Caco-2 (cell line): ENCODE data around the gene RPL7A. TPM values are rescaled to one million over a fixed set of nuclear protein-coding genes. Genes with fewer than 3 reads are reported as not detected.

Experiments
- BruUV-seq: library from RNA; stranded (reverse); fragments of 400-500 nt; replicated peaks from 2 replicates; lab custom pipeline; 2021; lab: Mats Ljungman, UMichigan
- CTCF ChIA-PET: fragments of 300-600 bp; sonication (Branson Sonifier 250); formaldehyde crosslinking; loops from one replicate; lab custom pipeline; 2022; ENCODE audit warnings: antibody characterized with exemption; lab: Charles Lee
- POLR2A ChIA-PET: fragments of 300-600 bp; sonication (Branson Sonifier 250); formaldehyde crosslinking; loops from one replicate; lab custom pipeline; 2022; ENCODE audit warnings: antibody characterized with exemption; lab: Charles Lee
- DNase-seq, 2 experiments: peaks; one replicate each; pipeline versions ENCODE4 v3.0.0 to v3.0.0-alpha.2; 2020 to 2022
- H3K27me3 ChIP-seq: replicated peaks from 2 replicates; pipeline ENCODE4 v1.6.0; 2011; ENCODE audit warnings: low read length; ENCODE audit not compliant: control insufficient read depth, insufficient read depth
- H3K36me3 ChIP-seq: 2 replicates; pipeline ENCODE4 v1.5.1; 2011; ENCODE audit warnings: low read length; ENCODE audit not compliant: control insufficient read depth, insufficient read depth
- H3K4me1 ChIP-seq: fragments of 250-450 bp; sonication (Bioruptor Pico); 2 replicates; pipeline ENCODE4 v1.5.1; 2020; ENCODE audit warnings: mild to moderate bottlenecking
- H3K4me3 ChIP-seq: 2 replicates; pipeline ENCODE4 v1.5.1; 2011; ENCODE audit warnings: low read depth, mild to moderate bottlenecking, control low read depth, low read length
- H3K9me3 ChIP-seq: fragments of 250-450 bp; sonication (Bioruptor Pico); 2 replicates; pipeline ENCODE4 v1.5.1; 2020; ENCODE audit warnings: mild to moderate bottlenecking, moderate library complexity
- H3K27ac Mint-ChIP-seq: one replicate; pipeline ENCODE4 v1.8.0; 2022; ENCODE audit warnings: mixed read lengths; ENCODE audit not compliant: unreplicated experiment
- H3K27me3 Mint-ChIP-seq: one replicate; pipeline ENCODE4 v1.8.0; 2022; ENCODE audit warnings: mixed read lengths; ENCODE audit not compliant: insufficient read depth, unreplicated experiment
- H3K36me3 Mint-ChIP-seq: one replicate; pipeline ENCODE4 v1.8.0; 2022; ENCODE audit warnings: mild to moderate bottlenecking, mixed read lengths; ENCODE audit not compliant: insufficient read depth, unreplicated experiment
- H3K4me1 Mint-ChIP-seq: one replicate; pipeline ENCODE4 v1.8.0; 2022; ENCODE audit warnings: low read depth, mixed read lengths; ENCODE audit not compliant: unreplicated experiment
- H3K4me3 Mint-ChIP-seq: one replicate; pipeline ENCODE4 v1.8.0; 2022; ENCODE audit warnings: mild to moderate bottlenecking, moderate library complexity, mixed read lengths; ENCODE audit not compliant: unreplicated experiment
- H3K9me3 Mint-ChIP-seq: one replicate; pipeline ENCODE4 v1.8.0; 2022; ENCODE audit warnings: mixed read lengths; ENCODE audit not compliant: unreplicated experiment
- intact Hi-C: fragments of 100-400 bp; cut with micrococcal nuclease; formaldehyde crosslinking; loops from one replicate; pipeline ENCODE4 v1.10.0; 2022; ENCODE audit not compliant: unreplicated experiment
- total RNA-seq: library from RNA; stranded (reverse); gene quantifications from 2 replicates; pipeline ENCODE4 v1.2.3, GENCODE V29; 2022
- TF ChIP-seq, protein P1 (sequence below), 2 experiments: fragments of 200-600 bp in 1 of 2; IDR thresholded peaks; 1 replicate in 1 of 2; 2 replicates in 1 of 2; pipeline versions ENCODE4 v1.5.1 to v1.8.0; 2011 to 2022; ENCODE audit warnings: antibody characterized with exemption in 1 of 2, control low read depth in 1 of 2, inconsistent platforms in 1 of 2, low read depth in 1 of 2, low read length in 1 of 2, mild to moderate bottlenecking in 1 of 2, moderate library complexity in 1 of 2; ENCODE audit not compliant: insufficient read depth in 1 of 2, severe bottlenecking in 1 of 2, unreplicated experiment in 1 of 2

Gene RPL7A
- total RNA-seq, 1 experiment from 2014 or later: 1,995 TPM

DNA sequence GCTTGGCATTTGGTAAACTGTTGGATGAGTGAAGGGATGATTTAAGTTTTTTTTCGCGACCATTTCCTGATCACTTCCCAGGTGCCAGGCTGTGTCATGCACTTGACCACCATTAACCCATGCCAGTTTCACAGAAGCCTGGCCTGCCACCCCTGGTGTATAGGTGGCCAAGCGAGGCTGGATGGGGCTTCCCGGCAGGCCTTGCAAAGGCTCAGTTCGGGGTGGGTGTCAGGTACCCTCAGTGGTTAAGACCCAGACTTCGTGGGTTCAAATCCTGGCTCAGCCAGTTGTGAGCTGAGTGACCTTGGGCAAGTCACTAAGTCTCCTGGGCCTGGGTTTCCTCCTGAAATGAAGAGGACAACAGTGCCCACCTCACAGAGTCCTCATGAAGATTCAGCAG, 2.4 kb upstream of the RPL7A start:
- Histone ChIP-seq H3K27me3 (no peaks in the 10 kb centered on the region), H3K4me1 (peaks cover 10% of the 10 kb centered on the region), H3K4me3 (no peak overlapping the region), H3K9me3 (no peaks in the 10 kb centered on the region), H3K36me3 (peaks cover 13% of the 10 kb centered on the region)
- TF ChIP-seq, protein P1, sequence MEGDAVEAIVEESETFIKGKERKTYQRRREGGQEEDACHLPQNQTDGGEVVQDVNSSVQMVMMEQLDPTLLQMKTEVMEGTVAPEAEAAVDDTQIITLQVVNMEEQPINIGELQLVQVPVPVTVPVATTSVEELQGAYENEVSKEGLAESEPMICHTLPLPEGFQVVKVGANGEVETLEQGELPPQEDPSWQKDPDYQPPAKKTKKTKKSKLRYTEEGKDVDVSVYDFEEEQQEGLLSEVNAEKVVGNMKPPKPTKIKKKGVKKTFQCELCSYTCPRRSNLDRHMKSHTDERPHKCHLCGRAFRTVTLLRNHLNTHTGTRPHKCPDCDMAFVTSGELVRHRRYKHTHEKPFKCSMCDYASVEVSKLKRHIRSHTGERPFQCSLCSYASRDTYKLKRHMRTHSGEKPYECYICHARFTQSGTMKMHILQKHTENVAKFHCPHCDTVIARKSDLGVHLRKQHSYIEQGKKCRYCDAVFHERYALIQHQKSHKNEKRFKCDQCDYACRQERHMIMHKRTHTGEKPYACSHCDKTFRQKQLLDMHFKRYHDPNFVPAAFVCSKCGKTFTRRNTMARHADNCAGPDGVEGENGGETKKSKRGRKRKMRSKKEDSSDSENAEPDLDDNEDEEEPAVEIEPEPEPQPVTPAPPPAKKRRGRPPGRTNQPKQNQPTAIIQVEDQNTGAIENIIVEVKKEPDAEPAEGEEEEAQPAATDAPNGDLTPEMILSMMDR (IDR thresholded peaks at IDR 0.05; ENCODE audit: insufficient read depth in 1 of 2, low read depth in 1 of 2, low read length in 1 of 2, severe bottlenecking in 1 of 2, unreplicated experiment in 1 of 2): no peak
- intact Hi-C loops: no loop called here
- Mint-ChIP-seq H3K9me3 (no peaks in the 10 kb centered on the region), H3K27me3 (no peaks in the 10 kb centered on the region), H3K4me1 (peaks cover 13% of the 10 kb centered on the region), H3K4me3 (no peak overlapping the region), H3K27ac (no peak overlapping the region), H3K36me3 (peaks cover 60% of the 10 kb centered on the region)
- POLR2A ChIA-PET: no interaction called here
- CTCF ChIA-PET: no interaction called here
- no TSS peak for BruUV-seq
- DNase-seq: no peak

DNA sequence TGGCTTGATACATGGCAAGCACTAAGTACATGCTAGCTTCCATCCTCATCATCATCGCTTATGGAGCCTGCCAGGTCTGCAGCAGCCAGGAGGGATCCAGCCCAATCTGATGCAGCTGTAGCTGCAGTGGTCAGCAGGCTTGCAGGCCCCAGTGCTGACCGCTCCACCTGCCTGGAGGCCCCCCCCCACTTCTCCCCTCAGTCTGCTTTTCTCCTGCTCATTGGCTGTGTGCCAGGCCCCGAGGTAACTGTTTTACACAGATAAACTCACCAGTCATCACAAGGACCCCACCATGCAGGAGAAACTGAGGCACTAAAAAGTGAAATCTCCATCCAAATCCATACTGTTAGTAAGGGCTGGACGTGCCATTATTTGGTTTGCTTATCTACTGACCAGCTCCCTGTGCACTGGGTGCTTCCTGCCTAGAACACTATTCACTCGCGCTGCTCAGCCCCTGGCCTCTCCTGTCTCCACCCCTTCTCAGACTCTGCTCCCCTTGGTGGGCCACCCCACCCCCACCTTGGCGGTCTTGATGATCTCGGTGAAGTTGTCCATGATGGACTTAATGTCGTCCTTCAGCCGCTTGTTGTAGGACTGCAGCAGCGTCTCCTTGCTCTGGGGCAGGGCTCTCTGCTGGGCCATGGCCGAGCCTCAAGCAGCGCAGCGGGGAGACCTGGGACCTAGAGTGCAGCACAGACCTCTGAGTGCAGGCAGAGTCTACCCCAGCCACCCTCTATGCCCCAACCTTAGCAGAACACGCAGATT, 1.8 kb upstream of the RPL7A start:
- TF ChIP-seq, protein P1 (IDR thresholded peaks at IDR 0.05; ENCODE audit: insufficient read depth in 1 of 2, low read depth in 1 of 2, low read length in 1 of 2, severe bottlenecking in 1 of 2, unreplicated experiment in 1 of 2): no peak
- Mint-ChIP-seq H3K27ac (peak overlapping the region; percentile 63), H3K9me3 (no peaks in the 10 kb centered on the region), H3K4me1 (peaks cover 13% of the 10 kb centered on the region), H3K4me3 (peak overlapping the region; percentile 90), H3K36me3 (peaks cover 60% of the 10 kb centered on the region), H3K27me3 (no peaks in the 10 kb centered on the region)
- H3K9me3 ChIP-seq: no peaks in the 10 kb centered on the region
- peaks cover 10% of the 10 kb centered on the region for H3K4me1 ChIP-seq
- H3K4me3 ChIP-seq: peak overlapping the region; percentile 85
- ChIA-PET POLR2A (no interaction called here), CTCF (no interaction called here)
- no peak for DNase-seq
- TSS peak; percentile 5 for BruUV-seq
- peaks cover 13% of the 10 kb centered on the region for H3K36me3 ChIP-seq
- no peaks in the 10 kb centered on the region for H3K27me3 ChIP-seq
- intact Hi-C loops: no loop called here

DNA sequence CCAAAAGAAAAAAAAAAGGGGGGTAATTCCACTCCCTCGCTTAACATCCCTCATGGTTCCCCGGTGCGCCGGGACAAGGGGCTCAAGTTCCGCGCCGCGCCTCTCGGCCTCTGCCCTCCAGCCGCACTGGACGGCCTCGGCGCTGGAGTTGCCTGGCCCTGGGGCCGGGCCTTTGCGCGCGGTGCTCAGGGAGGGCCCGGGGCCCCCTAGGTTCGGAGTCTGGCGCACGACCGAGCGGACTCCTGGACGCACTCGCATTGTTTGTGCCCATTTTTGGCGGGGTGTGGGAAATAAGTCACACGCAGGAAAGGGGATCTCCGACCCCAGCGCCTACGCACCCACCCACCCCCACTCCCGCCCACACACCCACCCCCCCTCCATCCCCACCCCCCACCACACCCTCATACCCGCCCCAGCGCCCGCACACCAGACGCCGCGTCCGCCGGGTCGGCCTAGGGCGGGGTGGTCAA, 468 bp upstream of the RPL7A start:
- ChIA-PET POLR2A (interaction anchor here (0.6 to 1.7 kb wide), 9 partner anchors 9 to 317 kb away, joined by 3 to 19 read pairs (median 5); partner anchors contain the start of genes CACFD1, GTF3C5, SURF1 and SURF2), CTCF (interaction anchor here (0.7 to 1.1 kb wide), 5 partner anchors 9 to 162 kb away, joined by 3 to 9 read pairs (median 7); partner anchors contain the start of genes CACFD1, SURF1 and SURF2)
- peak overlapping the region; percentile 90 for H3K4me3 Mint-ChIP-seq
- peaks cover 72% of the 10 kb centered on the region for H3K36me3 Mint-ChIP-seq
- Histone ChIP-seq H3K4me3 (peak overlapping the region; percentile 85), H3K4me1 (peaks cover 10% of the 10 kb centered on the region), H3K9me3 (no peaks in the 10 kb centered on the region), H3K27me3 (no peaks in the 10 kb centered on the region), H3K36me3 (peaks cover 17% of the 10 kb centered on the region)
- TF ChIP-seq, protein P1 (IDR thresholded peaks at IDR 0.05; ENCODE audit: insufficient read depth in 1 of 2, low read depth in 1 of 2, low read length in 1 of 2, severe bottlenecking in 1 of 2, unreplicated experiment in 1 of 2): no peak
- peaks cover 13% of the 10 kb centered on the region for H3K4me1 Mint-ChIP-seq
- intact Hi-C loops: no loop called here
- no peaks in the 10 kb centered on the region for H3K9me3 Mint-ChIP-seq
- H3K27ac Mint-ChIP-seq: peak overlapping the region; percentile 98
- DNase-seq: peak in 1 of 2 experiments; percentile 60
- no TSS peak for BruUV-seq
- H3K27me3 Mint-ChIP-seq: no peaks in the 10 kb centered on the region
